Caco-2 (cell line): Measurements from ENCODE around the gene BCL7A. TPM values are rescaled to one million over a fixed set of nuclear protein-coding genes. Genes with fewer than 3 reads are reported as not detected.

Experiments used
- BruUV-seq: library from RNA; stranded (reverse); fragments of 400-500 nt; replicated peaks from 2 replicates; lab custom pipeline; 2021; lab: Mats Ljungman, UMichigan
- CTCF ChIA-PET: fragments of 300-600 bp; sonication (Branson Sonifier 250); formaldehyde crosslinking; loops from one replicate; lab custom pipeline; 2022; ENCODE audit warnings: antibody characterized with exemption; lab: Charles Lee
- POLR2A ChIA-PET: fragments of 300-600 bp; sonication (Branson Sonifier 250); formaldehyde crosslinking; loops from one replicate; lab custom pipeline; 2022; ENCODE audit warnings: antibody characterized with exemption; lab: Charles Lee
- DNase-seq, 2 experiments: peaks; one replicate each; pipeline versions ENCODE4 v3.0.0 to v3.0.0-alpha.2; 2020 to 2022
- H3K27me3 ChIP-seq: replicated peaks from 2 replicates; pipeline ENCODE4 v1.6.0; 2011; ENCODE audit warnings: low read length; ENCODE audit not compliant: control insufficient read depth, insufficient read depth
- H3K36me3 ChIP-seq: 2 replicates; pipeline ENCODE4 v1.5.1; 2011; ENCODE audit warnings: low read length; ENCODE audit not compliant: control insufficient read depth, insufficient read depth
- H3K4me1 ChIP-seq: fragments of 250-450 bp; sonication (Bioruptor Pico); 2 replicates; pipeline ENCODE4 v1.5.1; 2020; ENCODE audit warnings: mild to moderate bottlenecking
- H3K4me3 ChIP-seq: 2 replicates; pipeline ENCODE4 v1.5.1; 2011; ENCODE audit warnings: low read depth, mild to moderate bottlenecking, control low read depth, low read length
- H3K9me3 ChIP-seq: fragments of 250-450 bp; sonication (Bioruptor Pico); 2 replicates; pipeline ENCODE4 v1.5.1; 2020; ENCODE audit warnings: mild to moderate bottlenecking, moderate library complexity
- H3K27ac Mint-ChIP-seq: one replicate; pipeline ENCODE4 v1.8.0; 2022; ENCODE audit warnings: mixed read lengths; ENCODE audit not compliant: unreplicated experiment
- H3K27me3 Mint-ChIP-seq: one replicate; pipeline ENCODE4 v1.8.0; 2022; ENCODE audit warnings: mixed read lengths; ENCODE audit not compliant: insufficient read depth, unreplicated experiment
- H3K36me3 Mint-ChIP-seq: one replicate; pipeline ENCODE4 v1.8.0; 2022; ENCODE audit warnings: mild to moderate bottlenecking, mixed read lengths; ENCODE audit not compliant: insufficient read depth, unreplicated experiment
- H3K4me1 Mint-ChIP-seq: one replicate; pipeline ENCODE4 v1.8.0; 2022; ENCODE audit warnings: low read depth, mixed read lengths; ENCODE audit not compliant: unreplicated experiment
- H3K4me3 Mint-ChIP-seq: one replicate; pipeline ENCODE4 v1.8.0; 2022; ENCODE audit warnings: mild to moderate bottlenecking, moderate library complexity, mixed read lengths; ENCODE audit not compliant: unreplicated experiment
- H3K9me3 Mint-ChIP-seq: one replicate; pipeline ENCODE4 v1.8.0; 2022; ENCODE audit warnings: mixed read lengths; ENCODE audit not compliant: unreplicated experiment
- CTCF ChIP-seq, 2 experiments: fragments of 200-600 bp in 1 of 2; IDR thresholded peaks; 1 replicate in 1 of 2; 2 replicates in 1 of 2; pipeline versions ENCODE4 v1.5.1 to v1.8.0; 2011 to 2022; ENCODE audit warnings: antibody characterized with exemption in 1 of 2, control low read depth in 1 of 2, inconsistent platforms in 1 of 2, low read depth in 1 of 2, low read length in 1 of 2, mild to moderate bottlenecking in 1 of 2, moderate library complexity in 1 of 2; ENCODE audit not compliant: insufficient read depth in 1 of 2, severe bottlenecking in 1 of 2, unreplicated experiment in 1 of 2
- intact Hi-C: fragments of 100-400 bp; cut with micrococcal nuclease; formaldehyde crosslinking; loops from one replicate; pipeline ENCODE4 v1.10.0; 2022; ENCODE audit not compliant: unreplicated experiment
- total RNA-seq: library from RNA; stranded (reverse); gene quantifications from 2 replicates; pipeline ENCODE4 v1.2.3, GENCODE V29; 2022

The BCL7A gene
- total RNA-seq, 1 experiment from 2014 or later, result 15.5 TPM

- Histone ChIP-seq H3K36me3 (no peaks in the 10 kb centered on the region), H3K4me3 (no peak overlapping the region), H3K9me3 (no peaks in the 10 kb centered on the region), H3K4me1 (no peaks in the 10 kb centered on the region), H3K27me3 (no peaks in the 10 kb centered on the region)
- Mint-ChIP-seq H3K4me3 (no peak overlapping the region), H3K9me3 (no peaks in the 10 kb centered on the region), H3K4me1 (no peaks in the 10 kb centered on the region), H3K27me3 (no peaks in the 10 kb centered on the region), H3K27ac (no peak overlapping the region), H3K36me3 (no peaks in the 10 kb centered on the region)
- POLR2A ChIA-PET, result no interaction called here
- TF ChIP-seq CTCF (IDR thresholded peaks at IDR 0.05; ENCODE audit: insufficient read depth in 1 of 2, low read depth in 1 of 2, low read length in 1 of 2, severe bottlenecking in 1 of 2, unreplicated experiment in 1 of 2), result no peak
- intact Hi-C loops, result loop anchor here (10.0 kb wide), 1 partner anchor 57 kb away; no protein-coding TSS in a partner anchor
- no TSS peak for BruUV-seq
- no peak for DNase-seq
- CTCF ChIA-PET, result no interaction called here
These were observed 9.5 kb upstream of the BCL7A start for GRCh38 chr12:122012184-122012583.

- H3K9me3 ChIP-seq, result peaks cover 1% of the 10 kb centered on the region; the same call in 1 of the 2 replicates
- H3K9me3 Mint-ChIP-seq, result no peaks in the 10 kb centered on the region
- DNase-seq, result no peak
- CTCF ChIA-PET, result no interaction called here
- no peaks in the 10 kb centered on the region for H3K27me3 Mint-ChIP-seq
- H3K4me1 ChIP-seq, result no peaks in the 10 kb centered on the region
- TF ChIP-seq CTCF (IDR thresholded peaks at IDR 0.05; ENCODE audit: insufficient read depth in 1 of 2, low read depth in 1 of 2, low read length in 1 of 2, severe bottlenecking in 1 of 2, unreplicated experiment in 1 of 2), result no peak
- no peaks in the 10 kb centered on the region for H3K4me1 Mint-ChIP-seq
- H3K4me3 Mint-ChIP-seq, result no peak overlapping the region
- no TSS peak for BruUV-seq
- POLR2A ChIA-PET, result no interaction called here
- H3K4me3 ChIP-seq, result no peak overlapping the region
- H3K27ac Mint-ChIP-seq, result no peak overlapping the region
- H3K27me3 ChIP-seq, result no peaks in the 10 kb centered on the region
- intact Hi-C loops, result loop anchor here (10.0 kb wide), 1 partner anchor 58 kb away; no protein-coding TSS in a partner anchor
- no peaks in the 10 kb centered on the region for H3K36me3 ChIP-seq
- H3K36me3 Mint-ChIP-seq, result no peaks in the 10 kb centered on the region
These were observed 8.5 kb upstream of the BCL7A start for GRCh38 chr12:122013136-122013535.

GRCh38 chr12:122013791-122014590 lies 7.7 kb upstream of the BCL7A start:
- no peak overlapping the region for H3K4me3 Mint-ChIP-seq
- Histone ChIP-seq H3K36me3 (no peaks in the 10 kb centered on the region), H3K9me3 (peaks cover 7% of the 10 kb centered on the region; the same call in 1 of the 2 replicates), H3K27me3 (no peaks in the 10 kb centered on the region), H3K4me3 (no peak overlapping the region), H3K4me1 (no peaks in the 10 kb centered on the region)
- H3K36me3 Mint-ChIP-seq, result no peaks in the 10 kb centered on the region
- H3K27me3 Mint-ChIP-seq, result no peaks in the 10 kb centered on the region
- DNase-seq, result no peak
- TF ChIP-seq CTCF (IDR thresholded peaks at IDR 0.05; ENCODE audit: insufficient read depth in 1 of 2, low read depth in 1 of 2, low read length in 1 of 2, severe bottlenecking in 1 of 2, unreplicated experiment in 1 of 2), result no peak
- H3K9me3 Mint-ChIP-seq, result peaks cover 6% of the 10 kb centered on the region
- no peak overlapping the region for H3K27ac Mint-ChIP-seq
- no TSS peak for BruUV-seq
- no peaks in the 10 kb centered on the region for H3K4me1 Mint-ChIP-seq
- intact Hi-C loops, result loop anchor here (10.0 kb wide), 1 partner anchor 59 kb away; no protein-coding TSS in a partner anchor
- ChIA-PET CTCF (no interaction called here), POLR2A (no interaction called here)
